ENCODE data around the gene ANGPTL2. TPM values are rescaled to one million over a fixed set of nuclear protein-coding genes. Genes with fewer than 3 reads are reported as not detected.
A peak's percentile ranks its signal among the peaks of the same experiment; 100 is the strongest.
"Not testable (repeated sequence)": the region's sequence is repeated elsewhere in the genome, so short reads cannot be mapped to it uniquely, and the experiment has no call there.

The ANGPTL2 gene, protein sequence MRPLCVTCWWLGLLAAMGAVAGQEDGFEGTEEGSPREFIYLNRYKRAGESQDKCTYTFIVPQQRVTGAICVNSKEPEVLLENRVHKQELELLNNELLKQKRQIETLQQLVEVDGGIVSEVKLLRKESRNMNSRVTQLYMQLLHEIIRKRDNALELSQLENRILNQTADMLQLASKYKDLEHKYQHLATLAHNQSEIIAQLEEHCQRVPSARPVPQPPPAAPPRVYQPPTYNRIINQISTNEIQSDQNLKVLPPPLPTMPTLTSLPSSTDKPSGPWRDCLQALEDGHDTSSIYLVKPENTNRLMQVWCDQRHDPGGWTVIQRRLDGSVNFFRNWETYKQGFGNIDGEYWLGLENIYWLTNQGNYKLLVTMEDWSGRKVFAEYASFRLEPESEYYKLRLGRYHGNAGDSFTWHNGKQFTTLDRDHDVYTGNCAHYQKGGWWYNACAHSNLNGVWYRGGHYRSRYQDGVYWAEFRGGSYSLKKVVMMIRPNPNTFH
- total RNA-seq: 10 to 100 TPM in 3 of 4 donors, 1 to 10 TPM in 1; 9.1 to 48.3 (median 12.1) TPM

DNA sequence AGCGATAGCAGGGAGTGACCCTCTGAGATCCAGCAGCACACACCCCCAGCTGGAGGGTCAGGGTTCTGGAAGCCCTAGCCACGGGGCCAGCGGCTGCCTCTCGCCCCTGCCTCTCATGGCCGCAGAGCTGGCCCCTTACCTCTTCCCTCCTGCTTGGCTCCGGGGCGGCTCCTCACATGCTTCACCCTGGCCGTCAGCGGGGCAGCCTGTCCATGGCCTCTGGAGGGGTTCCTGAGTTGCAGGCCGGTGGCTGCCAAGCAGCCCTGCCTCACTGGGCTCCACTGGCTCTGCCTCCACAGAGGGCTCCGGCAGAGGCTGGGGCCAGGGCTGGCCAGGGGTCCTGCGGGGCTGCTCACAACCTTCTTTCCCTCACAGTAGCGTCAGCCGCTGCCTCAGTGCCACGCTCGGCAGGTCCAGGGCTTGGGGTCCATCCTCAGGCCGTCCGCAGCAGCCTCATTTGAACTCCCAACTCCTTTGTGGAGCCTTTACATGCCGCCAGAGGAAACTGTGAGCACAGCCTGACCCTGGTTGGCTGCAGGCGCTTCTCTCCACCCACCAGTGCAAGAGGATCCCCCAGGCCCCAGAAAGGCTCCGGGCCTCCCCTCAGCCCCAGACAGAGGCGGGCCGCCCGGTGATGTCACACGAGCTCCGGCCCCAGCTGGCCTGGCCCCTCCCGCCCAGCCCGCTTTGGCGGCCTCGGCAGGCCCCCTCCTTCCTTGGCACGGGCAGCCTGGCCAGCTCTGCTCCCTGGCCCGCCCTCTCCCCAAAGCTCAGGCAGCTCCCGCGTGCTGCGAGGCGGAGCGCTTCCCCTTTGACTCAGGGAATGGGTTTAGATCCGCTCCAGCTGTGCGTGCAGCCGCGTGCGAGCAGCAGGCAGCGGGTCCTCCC is at the start of gene ANGPTL2:
TSS of gene ANGPTL2 (minus strand) at position 460 of the 888 bp plus-strand sequence. CDS start 13,904 bp downstream, outside the sequence.
- ATAC-seq: peak; percentile 67 to 76
- Histone ChIP-seq H3K9me3 (no peaks in the 10 kb centered on the region), H3K4me1 (peaks cover 42 to 55% of the 10 kb centered on the region in 2 donors), H3K36me3 (no peaks in the 10 kb centered on the region), H3K4me3 (peak within 1 kb of the TSS; percentile 67 to 94 (median 77)), H3K27ac (peak within 1 kb of the TSS; percentile 91 to 95 (median 94)), H3K27me3 (no peaks in the 10 kb centered on the region)
- intact Hi-C loops (cut with DNase I; ENCODE audit: low total_unique reads) (loop anchor here (2.0 kb wide), 1 partner anchor 64 kb away; no protein-coding TSS in a partner anchor), in situ Hi-C loops (cut with MboI; ENCODE audit: low sequenced_read_pairs in 4 of 4) (no loop called here)
- peak; percentile 89 to 95 for DNase-seq
- peak; percentile 72 to 93 for TF ChIP-seq POLR2A (IDR thresholded peaks at IDR 0.05)
- TF ChIP-seq, protein P1, sequence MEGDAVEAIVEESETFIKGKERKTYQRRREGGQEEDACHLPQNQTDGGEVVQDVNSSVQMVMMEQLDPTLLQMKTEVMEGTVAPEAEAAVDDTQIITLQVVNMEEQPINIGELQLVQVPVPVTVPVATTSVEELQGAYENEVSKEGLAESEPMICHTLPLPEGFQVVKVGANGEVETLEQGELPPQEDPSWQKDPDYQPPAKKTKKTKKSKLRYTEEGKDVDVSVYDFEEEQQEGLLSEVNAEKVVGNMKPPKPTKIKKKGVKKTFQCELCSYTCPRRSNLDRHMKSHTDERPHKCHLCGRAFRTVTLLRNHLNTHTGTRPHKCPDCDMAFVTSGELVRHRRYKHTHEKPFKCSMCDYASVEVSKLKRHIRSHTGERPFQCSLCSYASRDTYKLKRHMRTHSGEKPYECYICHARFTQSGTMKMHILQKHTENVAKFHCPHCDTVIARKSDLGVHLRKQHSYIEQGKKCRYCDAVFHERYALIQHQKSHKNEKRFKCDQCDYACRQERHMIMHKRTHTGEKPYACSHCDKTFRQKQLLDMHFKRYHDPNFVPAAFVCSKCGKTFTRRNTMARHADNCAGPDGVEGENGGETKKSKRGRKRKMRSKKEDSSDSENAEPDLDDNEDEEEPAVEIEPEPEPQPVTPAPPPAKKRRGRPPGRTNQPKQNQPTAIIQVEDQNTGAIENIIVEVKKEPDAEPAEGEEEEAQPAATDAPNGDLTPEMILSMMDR (IDR thresholded peaks at IDR 0.05 in 4 of 5, conservative IDR thresholded peaks at IDR 0.05 in 1 of 5): peak in 1 of 5 experiments; percentile 28

DNA sequence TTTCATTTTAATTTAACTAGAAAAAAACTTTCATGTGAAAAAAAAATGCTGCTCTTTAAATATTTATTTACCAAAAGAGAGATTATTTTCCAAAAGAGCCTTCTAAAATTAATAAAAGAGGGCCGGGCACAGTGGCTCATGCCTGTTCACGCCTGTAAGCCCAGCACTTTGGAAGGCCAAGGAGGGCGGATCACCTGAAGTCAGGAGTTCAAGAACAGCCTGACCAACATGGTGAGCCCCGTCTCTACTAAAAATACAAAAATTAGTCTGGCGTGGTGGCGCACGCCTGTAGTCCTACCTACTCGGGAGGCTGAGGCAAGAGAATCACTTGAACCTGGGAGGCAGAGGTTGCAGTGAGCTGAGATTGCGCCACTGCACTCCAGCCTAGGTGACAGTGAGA is 48.9 kb upstream of the ANGPTL2 start:
- intact Hi-C loops (cut with DNase I; ENCODE audit: low total_unique reads); H3K4me1 ChIP-seq; in situ Hi-C loops (cut with MboI; ENCODE audit: low sequenced_read_pairs in 4 of 4); H3K9me3 ChIP-seq; DNase-seq; H3K27me3 ChIP-seq; ATAC-seq; H3K36me3 ChIP-seq; H3K27ac ChIP-seq; H3K4me3 ChIP-seq: not testable (repeated sequence)

DNA sequence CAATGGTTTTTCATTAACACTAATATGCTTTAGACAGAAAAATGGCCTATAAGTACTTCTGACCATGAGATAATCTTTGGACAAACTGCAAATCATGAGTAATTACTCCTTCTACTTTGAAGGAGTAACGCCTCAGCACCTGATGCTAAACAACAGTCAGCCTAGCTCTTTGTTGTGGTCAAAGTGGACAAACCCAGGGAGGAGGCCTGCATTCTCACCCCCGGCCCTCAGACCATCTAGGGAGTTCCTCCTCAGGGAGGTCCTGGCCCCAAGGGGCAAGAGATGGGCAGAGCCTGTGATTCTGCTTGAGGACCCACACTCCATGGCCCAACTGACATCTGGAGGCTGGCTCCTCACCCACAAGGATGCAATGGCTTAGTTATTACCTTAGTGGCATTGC is 48.2 kb upstream of the ANGPTL2 start:
- no peak for TF ChIP-seq POLR2A (IDR thresholded peaks at IDR 0.05)
- TF ChIP-seq, protein P1 (IDR thresholded peaks at IDR 0.05 in 4 of 5, conservative IDR thresholded peaks at IDR 0.05 in 1 of 5): no peak
- intact Hi-C loops (cut with DNase I; ENCODE audit: low total_unique reads) (no loop called here), in situ Hi-C loops (cut with MboI; ENCODE audit: low sequenced_read_pairs in 4 of 4) (no loop called here)
- Histone ChIP-seq H3K27me3 (no peaks in the 10 kb centered on the region), H3K36me3 (no peaks in the 10 kb centered on the region), H3K4me1 (no peaks in the 10 kb centered on the region), H3K27ac (no peak overlapping the region), H3K4me3 (no peak overlapping the region), H3K9me3 (no peaks in the 10 kb centered on the region)
- no peak for ATAC-seq
- DNase-seq: no peak

DNA sequence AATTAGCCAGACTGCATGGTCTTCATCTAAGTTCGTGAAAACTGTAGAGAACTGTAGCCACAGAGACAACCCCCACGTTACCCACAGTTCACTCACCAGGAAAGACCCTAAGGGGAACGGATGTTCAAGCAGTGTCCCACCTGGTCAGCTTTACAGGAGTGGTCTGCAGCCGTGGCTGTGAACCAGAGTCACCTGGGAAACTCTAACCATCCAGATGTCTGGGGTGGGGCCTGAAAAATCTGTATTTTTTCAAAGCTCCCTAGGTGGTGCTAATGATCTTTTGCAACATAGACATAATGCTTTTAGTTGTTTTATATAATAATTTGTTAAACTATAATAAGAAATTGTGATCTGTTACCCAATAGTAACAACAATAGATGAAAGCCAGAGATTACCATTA is 47.7 kb upstream of the ANGPTL2 start:
- Histone ChIP-seq H3K4me3 (no peak overlapping the region), H3K4me1 (no peaks in the 10 kb centered on the region), H3K27ac (no peak overlapping the region), H3K27me3 (no peaks in the 10 kb centered on the region), H3K9me3 (no peaks in the 10 kb centered on the region), H3K36me3 (no peaks in the 10 kb centered on the region)
- TF ChIP-seq, protein P1 (IDR thresholded peaks at IDR 0.05 in 4 of 5, conservative IDR thresholded peaks at IDR 0.05 in 1 of 5): no peak
- no peak for TF ChIP-seq POLR2A (IDR thresholded peaks at IDR 0.05)
- in situ Hi-C loops (cut with MboI; ENCODE audit: low sequenced_read_pairs in 4 of 4) (no loop called here), intact Hi-C loops (cut with DNase I; ENCODE audit: low total_unique reads) (no loop called here)
- DNase-seq (no peak), ATAC-seq (no peak)

DNA sequence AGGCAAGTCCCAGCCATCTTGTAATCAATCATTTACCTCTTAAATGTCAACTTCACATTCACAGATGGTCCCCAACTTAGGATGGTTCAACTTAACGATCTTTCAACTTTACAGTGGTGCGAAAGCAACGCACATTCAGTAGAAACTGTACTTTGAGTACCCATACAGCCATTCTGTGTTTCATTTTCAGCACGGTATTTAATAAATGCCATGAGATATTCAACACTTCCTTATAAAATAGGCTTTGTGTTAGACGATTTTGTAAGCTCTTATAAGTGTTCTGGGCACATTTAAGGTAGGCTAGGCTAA is 47.1 kb upstream of the ANGPTL2 start:
- DNase-seq: no peak
- no peak overlapping the region for H3K27ac ChIP-seq
- no peaks in the 10 kb centered on the region for H3K36me3 ChIP-seq
- TF ChIP-seq POLR2A (IDR thresholded peaks at IDR 0.05): no peak
- TF ChIP-seq, protein P1 (IDR thresholded peaks at IDR 0.05 in 4 of 5, conservative IDR thresholded peaks at IDR 0.05 in 1 of 5): no peak
- H3K27me3 ChIP-seq: no peaks in the 10 kb centered on the region
- intact Hi-C loops (cut with DNase I; ENCODE audit: low total_unique reads) (no loop called here), in situ Hi-C loops (cut with MboI; ENCODE audit: low sequenced_read_pairs in 4 of 4) (no loop called here)
- H3K4me1 ChIP-seq: no peaks in the 10 kb centered on the region
- no peak for ATAC-seq
- H3K9me3 ChIP-seq: no peaks in the 10 kb centered on the region
- H3K4me3 ChIP-seq: no peak overlapping the region

Data from gastrocnemius medialis (tissue), 4 donors.